Esophagus muscularis mucosa (tissue), 4 donors: ENCODE data around the gene DUSP28. TPM values are rescaled to one million over a fixed set of nuclear protein-coding genes. Genes with fewer than 3 reads are reported as not detected.

ENCODE experiments used
- DNase-seq: peaks from one replicate; pipeline ENCODE4 v3.0.0-alpha.2; 2017; ENCODE audit errors: extremely low spot score
- H3K27ac ChIP-seq, 4 donors: fragments of 200-600 bp; sonication (generic); replicated peaks in 1 of 4; 1 replicate in 3 of 4; 2 replicates in 1 of 4; pipeline ENCODE4 v1.5.1; 2016 to 2019; ENCODE audit warnings: mild to moderate bottlenecking in 1 of 4
- H3K27me3 ChIP-seq, 4 donors: fragments of 200-600 bp; sonication (generic); one replicate each; pipeline versions ENCODE4 v1.5.1 to v1.6.0; 2016 to 2019
- H3K36me3 ChIP-seq, 4 donors: fragments of 200-600 bp; sonication (generic); one replicate each; pipeline ENCODE4 v1.5.1; 2016 to 2019
- H3K4me1 ChIP-seq, 4 donors: fragments of 200-600 bp; sonication (generic); one replicate each; pipeline ENCODE4 v1.5.1; 2016 to 2019
- H3K4me3 ChIP-seq, 4 donors: fragments of 200-600 bp; sonication (generic); 1 replicate in 2 of 4; 2 replicates in 2 of 4; pipeline ENCODE4 v1.5.1; 2016 to 2019; ENCODE audit warnings: mild to moderate bottlenecking in 4 of 4, moderate library complexity in 1 of 4
- H3K9me3 ChIP-seq, 4 donors: fragments of 200-600 bp; sonication (generic); 1 replicate in 3 of 4; 2 replicates in 1 of 4; pipeline ENCODE4 v1.5.1; 2016 to 2019
- CTCF ChIP-seq, 3 experiments: fragments of 200-600 bp in 2 of 3; fragments of 450-650 bp in 1 of 3; sonication (generic) in 2 of 3; IDR thresholded peaks; one replicate each; pipeline ENCODE4 v1.5.1; 2017 to 2019; ENCODE audit warnings: antibody characterized with exemption in 3 of 3, mild to moderate bottlenecking in 2 of 3, moderate library complexity in 1 of 3
- EP300 ChIP-seq: sonication (generic); formaldehyde crosslinking; IDR thresholded peaks from one replicate; pipeline ENCODE4 v1.6.1; 2017; ENCODE audit warnings: antibody characterized with exemption
- POLR2A ChIP-seq: fragments of 450-650 bp; IDR thresholded peaks from one replicate; pipeline ENCODE4 v1.6.1; 2017; ENCODE audit warnings: antibody characterized with exemption, moderate library complexity, mild to moderate bottlenecking, low read depth
- POLR2AphosphoS5 ChIP-seq, 2 donors: sonication (generic); formaldehyde crosslinking; IDR thresholded peaks; one replicate each; pipeline ENCODE4 v1.6.1; 2017; ENCODE audit warnings: antibody characterized with exemption in 2 of 2
- WGBS: methylation state at CpG from one replicate; pipeline ENCODE4 v1.1.5; 2018; 5-methylcytosine and 5-hydroxymethylcytosine counted together
- intact Hi-C: fragments of 100-400 bp; cut with DNase I; formaldehyde crosslinking; loops from one replicate; pipeline ENCODE4 v1.15.1; 2023
- total RNA-seq, 4 donors: library from RNA; depleted of rRNA; stranded (reverse); fragments of >200 nt; gene quantifications; one replicate each; pipeline versions ENCODE4 v1.1.0 to v1.2.1, GENCODE V29; 2016

The DUSP28 gene
- total RNA-seq, 4 donors from 2014 or later: 3.8 to 7.3 (median 4.8) TPM

GRCh38 chr2:240589850-240590525 is 29.8 kb downstream of the DUSP28 start:
- peaks cover 9 to 59% (median 49%) of the 10 kb centered on the region in 4 donors for H3K36me3 ChIP-seq
- no peak overlapping the region for H3K4me3 ChIP-seq
- DNase-seq: no peak
- intact Hi-C loops: loop anchor here (5.0 kb wide), 1 partner anchor 33 kb away; the partner anchor contains the start of gene ANKMY1
- H3K27ac ChIP-seq: no peak overlapping the region
- no peaks in the 10 kb centered on the region for H3K9me3 ChIP-seq
- no peaks in the 10 kb centered on the region for H3K27me3 ChIP-seq
- H3K4me1 ChIP-seq: peaks cover 30 to 55% (median 47%) of the 10 kb centered on the region in 4 donors
- TF ChIP-seq EP300: no peak
- TF ChIP-seq CTCF (IDR thresholded peaks at IDR 0.05): no peak
- TF ChIP-seq POLR2AphosphoS5 (IDR thresholded peaks at IDR 0.05): no peak
- TF ChIP-seq POLR2A: no peak
- 79% methylated on average over 15 of the region's 16 CpGs for WGBS

GRCh38 chr2:240590681-240591111 is 30.5 kb downstream of the DUSP28 start:
- intact Hi-C loops: loop anchor here (5.0 kb wide), 1 partner anchor 33 kb away; the partner anchor contains the start of gene ANKMY1
- WGBS: 93% methylated on average over 20 of the region's 21 CpGs
- Histone ChIP-seq H3K27me3 (no peaks in the 10 kb centered on the region), H3K4me3 (no peak overlapping the region), H3K4me1 (peaks cover 30 to 55% (median 47%) of the 10 kb centered on the region in 4 donors), H3K27ac (no peak overlapping the region), H3K36me3 (peaks cover 9 to 66% (median 52%) of the 10 kb centered on the region in 4 donors), H3K9me3 (no peaks in the 10 kb centered on the region)
- TF ChIP-seq CTCF (IDR thresholded peaks at IDR 0.05): no peak
- TF ChIP-seq POLR2AphosphoS5 (IDR thresholded peaks at IDR 0.05): no peak
- TF ChIP-seq EP300: no peak
- TF ChIP-seq POLR2A: no peak
- no peak for DNase-seq

- intact Hi-C loops: loop anchor here (5.0 kb wide), 1 partner anchor 34 kb away; the partner anchor contains the start of gene ANKMY1
- no peak overlapping the region for H3K4me3 ChIP-seq
- peaks cover 33 to 58% (median 52%) of the 10 kb centered on the region in 4 donors for H3K4me1 ChIP-seq
- H3K27ac ChIP-seq: no peak overlapping the region
- H3K36me3 ChIP-seq: peaks cover 9 to 72% (median 55%) of the 10 kb centered on the region in 4 donors
- no peaks in the 10 kb centered on the region for H3K9me3 ChIP-seq
- WGBS: 94% methylated on average over 6 of the region's 6 CpGs
- no peaks in the 10 kb centered on the region for H3K27me3 ChIP-seq
- TF ChIP-seq EP300 (no peak), CTCF (IDR thresholded peaks at IDR 0.05) (no peak), POLR2AphosphoS5 (IDR thresholded peaks at IDR 0.05) (no peak), POLR2A (no peak)
- no peak for DNase-seq
Observed at GRCh38 chr2:240591226-240591625, 31.1 kb downstream of the DUSP28 start.

GRCh38 chr2:240591784-240592183 is 31.6 kb downstream of the DUSP28 start:
- DNase-seq: no peak
- intact Hi-C loops: loop anchor here (5.0 kb wide), 1 partner anchor 34 kb away; the partner anchor contains the start of gene ANKMY1
- Histone ChIP-seq H3K9me3 (no peaks in the 10 kb centered on the region), H3K4me3 (no peak overlapping the region), H3K36me3 (peaks cover 9 to 77% (median 58%) of the 10 kb centered on the region in 4 donors), H3K4me1 (peaks cover 39 to 64% (median 56%) of the 10 kb centered on the region in 4 donors), H3K27me3 (no peaks in the 10 kb centered on the region), H3K27ac (no peak overlapping the region)
- TF ChIP-seq POLR2AphosphoS5 (IDR thresholded peaks at IDR 0.05): no peak
- TF ChIP-seq CTCF (IDR thresholded peaks at IDR 0.05): no peak
- TF ChIP-seq POLR2A: no peak
- TF ChIP-seq EP300: no peak
- 95% methylated on average over 10 of the region's 13 CpGs for WGBS
